HG03354 (cell line): ENCODE data around the gene CNGA1.

Experiments
- ATAC-seq: cut with Tn5 transposase; IDR thresholded peaks from one replicate; pipeline ENCODE4 v1.9.1; 2021; ENCODE audit warnings: mild to moderate bottlenecking; ENCODE audit not compliant: unreplicated experiment, poor library complexity, severe bottlenecking

Gene CNGA1

GRCh38 chr4:48016141-48017107, at the start of gene CNGA1, which contains the start of gene NIPAL1:
Gene CNGA1, minus strand, starts transcription at chr4:48016681. Its CDS starts 63,992 bp downstream, at chr4:47952689.
Gene NIPAL1, plus strand, starts transcription at chr4:48016772. Its CDS starts 68 bp downstream, at chr4:48016840.
- ATAC-seq: peak; percentile 86

- peak; percentile 72 for ATAC-seq
These were observed 49.1 kb upstream of the CNGA1 start for GRCh38 chr4:48065587-48066052.

- ATAC-seq: peak; percentile 42
These were observed 47.9 kb upstream of the CNGA1 start for GRCh38 chr4:48064349-48064748.

GRCh38 chr4:48058617-48059530, 42.4 kb upstream of the CNGA1 start:
- ATAC-seq: no peak

GRCh38 chr4:48051078-48051477, 34.6 kb upstream of the CNGA1 start:
- ATAC-seq: no peak

GRCh38 chr4:48049483-48049882, 33.0 kb upstream of the CNGA1 start:
- no peak for ATAC-seq

- ATAC-seq: peak; percentile 21
These were observed 31.4 kb upstream of the CNGA1 start for GRCh38 chr4:48047896-48048295.

- peak; percentile 99 for ATAC-seq
These were observed 31.0 kb upstream of the CNGA1 start for GRCh38 chr4:48047421-48047844.

GRCh38 chr4:48046059-48046458, 29.6 kb upstream of the CNGA1 start:
- no peak for ATAC-seq

GRCh38 chr4:48044298-48044697, 27.8 kb upstream of the CNGA1 start:
- ATAC-seq: no peak

- ATAC-seq: no peak
These were observed 27.0 kb upstream of the CNGA1 start for GRCh38 chr4:48043504-48043903.

GRCh38 chr4:48042979-48043461, 26.5 kb upstream of the CNGA1 start:
- peak; percentile 41 for ATAC-seq

- no peak for ATAC-seq
These were observed 25.2 kb upstream of the CNGA1 start for GRCh38 chr4:48041535-48042137.

- no peak for ATAC-seq
These were observed 23.1 kb upstream of the CNGA1 start for GRCh38 chr4:48039561-48039960.

- no peak for ATAC-seq
These were observed 22.2 kb upstream of the CNGA1 start for GRCh38 chr4:48038666-48039065.

- ATAC-seq: no peak
These were observed 20.6 kb upstream of the CNGA1 start for GRCh38 chr4:48037117-48037462.

GRCh38 chr4:48035952-48036351, 19.5 kb upstream of the CNGA1 start:
- ATAC-seq: no peak

GRCh38 chr4:48033825-48034413, 17.4 kb upstream of the CNGA1 start:
- ATAC-seq: peak; percentile 58

- ATAC-seq: no peak
These were observed 16.9 kb upstream of the CNGA1 start for GRCh38 chr4:48033412-48033811.
